ENCODE measurements around the gene TMEM39A.

TMEM39A gene

DNA sequence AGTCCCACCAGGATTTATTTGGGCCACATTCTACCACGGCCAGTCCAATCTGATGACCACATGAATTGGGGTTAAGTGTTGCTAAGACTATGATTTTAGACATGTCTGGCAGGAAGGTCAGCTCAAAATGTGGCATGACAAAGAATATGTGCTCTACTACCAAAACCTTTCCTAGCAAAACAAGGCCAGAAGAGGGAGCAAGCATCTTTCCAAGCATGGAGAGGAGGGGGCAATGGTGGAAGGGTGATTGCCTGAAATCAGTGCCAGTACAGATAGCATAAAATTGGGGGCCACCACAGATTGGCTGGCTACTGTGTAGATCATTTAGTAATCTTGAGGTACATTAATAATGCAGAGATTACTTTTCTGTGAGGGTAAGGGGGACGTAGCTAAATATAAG is 43.2 kb downstream of the TMEM39A start:
- no peak for DNase-seq (ENCODE audit: low read depth in 1 of 2, low spot score in 1 of 2)
- no peak overlapping the region for H3K27ac ChIP-seq (replicated peaks)
- TF ChIP-seq, protein P1, sequence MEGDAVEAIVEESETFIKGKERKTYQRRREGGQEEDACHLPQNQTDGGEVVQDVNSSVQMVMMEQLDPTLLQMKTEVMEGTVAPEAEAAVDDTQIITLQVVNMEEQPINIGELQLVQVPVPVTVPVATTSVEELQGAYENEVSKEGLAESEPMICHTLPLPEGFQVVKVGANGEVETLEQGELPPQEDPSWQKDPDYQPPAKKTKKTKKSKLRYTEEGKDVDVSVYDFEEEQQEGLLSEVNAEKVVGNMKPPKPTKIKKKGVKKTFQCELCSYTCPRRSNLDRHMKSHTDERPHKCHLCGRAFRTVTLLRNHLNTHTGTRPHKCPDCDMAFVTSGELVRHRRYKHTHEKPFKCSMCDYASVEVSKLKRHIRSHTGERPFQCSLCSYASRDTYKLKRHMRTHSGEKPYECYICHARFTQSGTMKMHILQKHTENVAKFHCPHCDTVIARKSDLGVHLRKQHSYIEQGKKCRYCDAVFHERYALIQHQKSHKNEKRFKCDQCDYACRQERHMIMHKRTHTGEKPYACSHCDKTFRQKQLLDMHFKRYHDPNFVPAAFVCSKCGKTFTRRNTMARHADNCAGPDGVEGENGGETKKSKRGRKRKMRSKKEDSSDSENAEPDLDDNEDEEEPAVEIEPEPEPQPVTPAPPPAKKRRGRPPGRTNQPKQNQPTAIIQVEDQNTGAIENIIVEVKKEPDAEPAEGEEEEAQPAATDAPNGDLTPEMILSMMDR (IDR thresholded peaks at IDR 0.05; ENCODE audit: insufficient read depth, low read length): no peak
- TF ChIP-seq POLR2AphosphoS5 (IDR thresholded peaks at IDR 0.05; ENCODE audit: low read depth) (no peak), SPI1 (IDR thresholded peaks at IDR 0.05; ENCODE audit: borderline replicate concordance, low read depth) (no peak), GABPA (IDR thresholded peaks at IDR 0.05; ENCODE audit: low read depth) (no peak)
- TF ChIP-seq, protein P2, sequence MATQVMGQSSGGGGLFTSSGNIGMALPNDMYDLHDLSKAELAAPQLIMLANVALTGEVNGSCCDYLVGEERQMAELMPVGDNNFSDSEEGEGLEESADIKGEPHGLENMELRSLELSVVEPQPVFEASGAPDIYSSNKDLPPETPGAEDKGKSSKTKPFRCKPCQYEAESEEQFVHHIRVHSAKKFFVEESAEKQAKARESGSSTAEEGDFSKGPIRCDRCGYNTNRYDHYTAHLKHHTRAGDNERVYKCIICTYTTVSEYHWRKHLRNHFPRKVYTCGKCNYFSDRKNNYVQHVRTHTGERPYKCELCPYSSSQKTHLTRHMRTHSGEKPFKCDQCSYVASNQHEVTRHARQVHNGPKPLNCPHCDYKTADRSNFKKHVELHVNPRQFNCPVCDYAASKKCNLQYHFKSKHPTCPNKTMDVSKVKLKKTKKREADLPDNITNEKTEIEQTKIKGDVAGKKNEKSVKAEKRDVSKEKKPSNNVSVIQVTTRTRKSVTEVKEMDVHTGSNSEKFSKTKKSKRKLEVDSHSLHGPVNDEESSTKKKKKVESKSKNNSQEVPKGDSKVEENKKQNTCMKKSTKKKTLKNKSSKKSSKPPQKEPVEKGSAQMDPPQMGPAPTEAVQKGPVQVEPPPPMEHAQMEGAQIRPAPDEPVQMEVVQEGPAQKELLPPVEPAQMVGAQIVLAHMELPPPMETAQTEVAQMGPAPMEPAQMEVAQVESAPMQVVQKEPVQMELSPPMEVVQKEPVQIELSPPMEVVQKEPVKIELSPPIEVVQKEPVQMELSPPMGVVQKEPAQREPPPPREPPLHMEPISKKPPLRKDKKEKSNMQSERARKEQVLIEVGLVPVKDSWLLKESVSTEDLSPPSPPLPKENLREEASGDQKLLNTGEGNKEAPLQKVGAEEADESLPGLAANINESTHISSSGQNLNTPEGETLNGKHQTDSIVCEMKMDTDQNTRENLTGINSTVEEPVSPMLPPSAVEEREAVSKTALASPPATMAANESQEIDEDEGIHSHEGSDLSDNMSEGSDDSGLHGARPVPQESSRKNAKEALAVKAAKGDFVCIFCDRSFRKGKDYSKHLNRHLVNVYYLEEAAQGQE (IDR thresholded peaks at IDR 0.05; ENCODE audit: insufficient replicate concordance, low read depth): no peak
- H3K4me3 ChIP-seq (replicated peaks; ENCODE audit: insufficient read depth, low read length): no peak overlapping the region
- no peaks in the 10 kb centered on the region for H3K27me3 ChIP-seq (ENCODE audit: insufficient read depth, poor library complexity, severe bottlenecking)

DNA sequence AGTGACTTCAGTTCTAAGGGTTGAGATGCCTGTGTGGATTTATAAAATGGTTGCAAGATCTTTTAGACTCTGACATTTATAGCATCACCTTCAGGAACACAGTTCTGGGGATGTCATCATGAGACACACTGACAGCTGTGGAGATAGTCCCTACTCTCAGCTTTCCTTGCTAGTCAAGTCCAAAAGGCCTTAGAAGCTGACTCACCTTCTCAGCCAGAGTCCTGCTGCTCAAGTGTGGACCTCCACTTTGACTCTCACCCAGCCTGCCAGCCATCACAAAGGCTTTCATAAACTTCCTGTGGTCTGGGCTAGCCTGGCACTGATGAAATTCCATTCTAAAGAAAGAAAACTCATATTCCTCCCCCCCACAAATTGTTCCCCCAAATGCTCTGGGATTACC is 44.8 kb downstream of the TMEM39A start:
- no peak overlapping the region for H3K4me3 ChIP-seq (replicated peaks; ENCODE audit: insufficient read depth, low read length)
- TF ChIP-seq, protein P2 (IDR thresholded peaks at IDR 0.05; ENCODE audit: insufficient replicate concordance, low read depth): no peak
- no peak overlapping the region for H3K27ac ChIP-seq (replicated peaks)
- H3K27me3 ChIP-seq (ENCODE audit: insufficient read depth, poor library complexity, severe bottlenecking): no peaks in the 10 kb centered on the region
- no peak for DNase-seq (ENCODE audit: low read depth in 1 of 2, low spot score in 1 of 2)

DNA sequence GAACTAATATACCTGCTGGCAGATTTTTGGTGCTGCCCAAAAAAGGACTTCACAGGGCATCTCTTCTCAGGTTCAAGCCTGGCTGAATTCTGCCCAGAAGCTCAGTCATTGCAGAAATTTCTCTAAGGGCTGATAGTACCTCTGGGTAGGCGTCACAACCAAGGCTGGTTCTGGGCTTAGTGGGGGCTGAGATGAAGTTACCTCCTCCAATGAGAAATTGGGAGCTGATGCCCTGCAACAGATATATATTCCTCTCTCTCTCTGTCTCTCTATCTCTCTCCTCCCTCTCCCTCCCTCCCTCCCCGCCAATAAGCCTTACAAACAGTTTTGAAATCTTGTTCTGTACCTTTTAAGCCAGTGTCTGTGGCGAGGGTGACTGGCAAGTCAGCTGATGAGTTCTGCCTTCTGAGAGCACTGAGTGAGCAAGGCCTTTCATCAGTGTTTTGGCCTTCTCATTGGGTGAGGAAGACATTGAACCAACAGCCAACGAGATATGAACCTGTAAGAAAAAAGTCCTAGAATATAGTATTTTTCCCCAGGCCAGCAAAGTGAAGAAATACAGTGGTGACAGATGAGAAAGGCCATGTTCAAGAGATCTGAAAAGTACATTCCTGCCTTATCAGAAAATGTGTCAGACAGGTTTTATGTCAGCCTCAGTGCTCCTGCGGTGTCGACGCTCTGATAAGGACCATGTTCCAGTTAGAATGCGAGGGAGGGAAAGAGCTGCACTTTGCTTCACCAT is 45.5 kb downstream of the TMEM39A start:
- no peak overlapping the region for H3K4me3 ChIP-seq (replicated peaks; ENCODE audit: insufficient read depth, low read length)
- no peaks in the 10 kb centered on the region for H3K27me3 ChIP-seq (ENCODE audit: insufficient read depth, poor library complexity, severe bottlenecking)
- no peak for DNase-seq (ENCODE audit: low read depth in 1 of 2, low spot score in 1 of 2)
- H3K27ac ChIP-seq (replicated peaks): no peak overlapping the region
- TF ChIP-seq, protein P2 (IDR thresholded peaks at IDR 0.05; ENCODE audit: insufficient replicate concordance, low read depth): no peak
- TF ChIP-seq GABPA (IDR thresholded peaks at IDR 0.05; ENCODE audit: low read depth) (no peak), SPI1 (IDR thresholded peaks at IDR 0.05; ENCODE audit: borderline replicate concordance, low read depth) (no peak), POLR2AphosphoS5 (IDR thresholded peaks at IDR 0.05; ENCODE audit: low read depth) (no peak)
- TF ChIP-seq, protein P1 (IDR thresholded peaks at IDR 0.05; ENCODE audit: insufficient read depth, low read length): no peak
